Effector memory CD4-positive, alpha-beta T cell (primary cell): ENCODE measurements around the gene KCNJ1.

ENCODE experiments used
- DNase-seq, 3 donors: peaks; one replicate each; pipeline ENCODE4 v3.0.0-alpha.2; 2020
- H3K27ac ChIP-seq: 2 replicates; pipeline ENCODE4 v1.7.0; 2013; ENCODE audit warnings: mild to moderate bottlenecking, low read length, moderate library complexity; ENCODE audit not compliant: insufficient read depth, poor library complexity, severe bottlenecking
- H3K27me3 ChIP-seq: replicated peaks from 2 replicates; pipeline ENCODE4 v1.7.0; 2013; ENCODE audit warnings: mild to moderate bottlenecking, low read length; ENCODE audit not compliant: insufficient read depth, control insufficient read depth, poor library complexity, severe bottlenecking
- H3K36me3 ChIP-seq: 2 replicates; pipeline ENCODE4 v1.7.0; 2013; ENCODE audit warnings: mild to moderate bottlenecking, low read length, moderate library complexity; ENCODE audit not compliant: control insufficient read depth, insufficient read depth
- H3K4me1 ChIP-seq: 2 replicates; pipeline ENCODE4 v1.7.0; 2013; ENCODE audit warnings: low read length, mild to moderate bottlenecking; ENCODE audit not compliant: control insufficient read depth, insufficient read depth, poor library complexity, severe bottlenecking
- H3K4me3 ChIP-seq: 2 replicates; pipeline ENCODE4 v1.7.0; 2013; ENCODE audit warnings: low read length, low read depth, mild to moderate bottlenecking; ENCODE audit not compliant: insufficient read depth, poor library complexity, severe bottlenecking
- H3K9me3 ChIP-seq: 2 replicates; pipeline ENCODE4 v1.7.0; 2013; ENCODE audit warnings: mild to moderate bottlenecking, low read length, moderate library complexity; ENCODE audit not compliant: control insufficient read depth

The KCNJ1 gene

DNA sequence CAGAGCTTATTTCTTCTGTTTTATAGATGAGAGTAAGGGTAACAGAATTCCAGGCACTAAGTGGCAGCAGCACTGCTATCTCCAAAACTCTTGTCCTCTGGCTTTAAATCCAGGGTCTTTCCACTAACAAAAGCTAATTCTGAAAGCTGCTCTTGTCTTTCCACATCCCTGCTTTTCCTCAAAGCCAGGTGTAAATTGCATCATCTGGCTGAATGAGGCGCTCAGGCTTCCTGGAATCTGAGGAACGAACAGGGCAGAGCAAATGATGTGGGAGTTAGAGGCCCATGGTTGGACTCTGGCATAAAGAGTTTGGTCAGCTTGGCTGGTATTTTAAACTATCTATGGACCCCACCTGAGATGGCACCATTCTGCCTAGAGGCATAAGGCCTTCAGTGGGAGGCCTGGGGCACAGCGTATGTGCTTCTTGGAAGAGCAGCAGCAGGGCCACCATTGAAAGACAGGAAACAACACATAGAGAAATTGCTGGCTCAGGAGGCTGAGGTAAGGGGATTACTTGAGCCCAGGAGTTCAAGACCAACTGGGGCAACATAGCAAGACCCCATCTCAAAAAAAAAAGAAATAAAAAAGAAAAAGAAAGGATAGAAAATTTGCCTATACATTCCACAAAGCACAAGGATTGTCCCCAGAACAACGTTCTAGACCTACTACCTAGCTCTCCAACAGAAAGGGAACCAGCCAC, 25.9 kb upstream of the KCNJ1 start:
- Histone ChIP-seq H3K9me3 (no peaks in the 10 kb centered on the region), H3K36me3 (no peaks in the 10 kb centered on the region), H3K27ac (no peak overlapping the region), H3K4me3 (no peak overlapping the region), H3K4me1 (peaks cover 7% of the 10 kb centered on the region), H3K27me3 (peaks cover 17% of the 10 kb centered on the region)
- no peak for DNase-seq

DNA sequence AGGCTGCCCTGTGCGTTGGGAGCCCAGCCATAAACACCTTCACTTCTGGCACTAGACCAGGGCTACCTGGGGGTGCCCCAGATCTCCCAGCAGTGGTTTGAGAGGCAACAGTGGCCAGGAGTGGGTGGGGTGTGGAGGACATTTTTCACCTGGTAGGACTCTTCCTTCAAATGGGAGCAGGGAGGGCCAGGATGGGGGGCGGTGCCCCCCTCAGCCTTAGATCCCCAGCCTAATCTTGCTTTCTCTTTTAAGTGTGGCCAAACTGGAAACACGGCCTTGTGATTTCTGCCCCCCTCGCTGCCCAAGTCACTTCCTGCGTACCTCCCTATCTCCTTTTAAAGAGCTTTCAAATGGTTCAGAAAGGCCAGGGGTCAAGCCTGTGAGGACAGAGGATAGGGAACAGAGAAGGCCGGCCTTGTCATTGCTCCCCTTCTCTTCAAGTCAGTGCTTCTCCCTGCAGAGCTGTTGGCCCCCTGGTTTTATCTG, 24.9 kb upstream of the KCNJ1 start:
- no peaks in the 10 kb centered on the region for H3K9me3 ChIP-seq
- no peak for DNase-seq
- peaks cover 17% of the 10 kb centered on the region for H3K27me3 ChIP-seq
- H3K27ac ChIP-seq = no peak overlapping the region
- H3K36me3 ChIP-seq = no peaks in the 10 kb centered on the region
- H3K4me1 ChIP-seq = peaks cover 7% of the 10 kb centered on the region
- no peak overlapping the region for H3K4me3 ChIP-seq

DNA sequence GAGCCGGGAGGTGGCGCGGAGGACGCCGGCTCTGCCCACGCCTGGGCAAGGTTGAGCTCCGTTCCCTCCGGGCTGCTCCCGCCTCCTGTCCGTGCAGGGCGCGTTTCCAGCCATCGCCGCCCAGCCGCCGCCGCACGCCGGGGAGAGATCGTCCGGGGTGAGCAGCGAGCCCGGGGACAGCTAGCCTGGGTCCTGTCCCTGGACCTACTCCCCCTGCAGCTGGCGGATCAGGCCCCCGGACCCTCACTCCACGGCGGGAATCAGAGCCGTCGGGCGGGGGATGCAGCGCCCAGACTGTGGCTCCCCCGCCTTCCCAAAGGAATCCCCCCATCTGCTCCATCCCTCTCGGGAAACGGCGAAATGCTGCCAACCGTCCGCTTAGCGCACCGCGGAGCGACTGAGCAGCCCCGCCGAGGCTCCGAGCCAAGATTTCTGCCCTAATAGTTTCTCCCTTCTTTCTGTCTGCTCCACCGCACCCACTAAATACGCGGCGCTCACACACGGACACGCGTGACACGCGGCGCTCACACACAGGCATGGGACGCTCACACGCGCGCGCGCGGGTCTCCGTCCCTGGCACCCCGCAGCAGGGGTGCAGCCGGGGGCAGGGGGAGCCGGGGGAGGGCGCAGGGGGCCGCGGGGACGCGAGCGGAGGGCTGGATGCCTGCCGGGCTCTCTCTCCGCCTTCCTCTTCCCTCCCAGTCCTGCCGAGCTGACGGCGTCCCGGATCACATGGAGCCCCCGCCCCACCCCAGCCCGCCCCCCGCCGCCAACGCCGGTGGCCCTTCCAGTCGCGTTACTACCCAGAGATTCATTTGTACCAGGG, 23.7 kb upstream of the KCNJ1 start, which contains the start of gene KCNJ5:
KCNJ5 (plus strand) TSS at position 814 of the 826 bp plus-strand sequence. CDS start 19,918 bp downstream, outside the sequence.
- Histone ChIP-seq H3K9me3 (no peaks in the 10 kb centered on the region), H3K36me3 (no peaks in the 10 kb centered on the region), H3K4me3 (peak within 1 kb of the TSS; percentile 47), H3K27me3 (peaks cover 17% of the 10 kb centered on the region), H3K27ac (no peak within 1 kb of the TSS), H3K4me1 (peaks cover 7% of the 10 kb centered on the region)
- no peak for DNase-seq

DNA sequence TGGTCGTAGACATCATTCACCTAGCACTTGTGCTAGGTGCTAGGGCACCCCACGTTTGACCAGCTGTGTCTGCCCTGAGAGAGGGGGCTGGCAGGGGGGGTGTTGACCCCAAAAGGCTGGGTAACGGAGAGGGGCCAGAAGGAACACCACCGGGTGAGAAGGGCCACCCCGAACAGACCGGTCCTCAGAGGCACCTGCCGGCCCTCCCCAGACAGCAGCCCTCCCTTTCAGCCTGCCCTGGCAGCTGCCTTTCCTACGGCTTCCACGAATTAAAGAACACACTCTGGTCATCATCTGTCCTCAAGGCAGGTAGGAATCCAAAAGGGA, 23.1 kb upstream of the KCNJ1 start:
- Histone ChIP-seq H3K9me3 (no peaks in the 10 kb centered on the region), H3K4me1 (peaks cover 7% of the 10 kb centered on the region), H3K27me3 (peaks cover 17% of the 10 kb centered on the region), H3K4me3 (peak overlapping the region; percentile 47), H3K27ac (no peak overlapping the region), H3K36me3 (no peaks in the 10 kb centered on the region)
- DNase-seq = no peak

DNA sequence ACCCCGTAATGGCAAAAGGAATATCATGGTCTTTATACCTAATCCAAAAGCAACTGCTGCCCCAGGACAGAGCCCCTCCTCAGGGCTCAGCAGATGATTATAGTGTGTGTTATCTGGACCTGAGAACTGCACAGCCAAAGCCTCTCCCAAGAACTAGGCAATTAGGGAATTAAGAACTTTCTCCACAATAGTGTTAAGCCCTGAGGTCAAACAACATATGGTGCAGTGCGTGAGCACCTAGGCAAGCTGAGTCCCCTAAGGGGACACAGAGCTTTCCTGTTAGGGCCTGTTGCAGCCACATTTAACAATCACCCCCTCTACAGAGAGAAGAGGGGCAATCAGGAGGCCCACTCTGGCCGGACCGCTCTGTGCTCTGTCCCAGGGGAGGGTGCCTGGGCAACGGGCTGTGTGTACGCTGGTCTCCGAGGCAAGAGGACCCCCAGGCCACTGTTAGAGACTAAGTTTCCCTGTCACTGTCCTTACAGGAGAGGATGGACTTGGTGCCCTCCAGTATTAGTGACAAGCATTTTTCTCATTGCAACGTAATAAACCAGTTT, 22.6 kb upstream of the KCNJ1 start:
- DNase-seq = no peak
- peaks cover 17% of the 10 kb centered on the region for H3K27me3 ChIP-seq

DNA sequence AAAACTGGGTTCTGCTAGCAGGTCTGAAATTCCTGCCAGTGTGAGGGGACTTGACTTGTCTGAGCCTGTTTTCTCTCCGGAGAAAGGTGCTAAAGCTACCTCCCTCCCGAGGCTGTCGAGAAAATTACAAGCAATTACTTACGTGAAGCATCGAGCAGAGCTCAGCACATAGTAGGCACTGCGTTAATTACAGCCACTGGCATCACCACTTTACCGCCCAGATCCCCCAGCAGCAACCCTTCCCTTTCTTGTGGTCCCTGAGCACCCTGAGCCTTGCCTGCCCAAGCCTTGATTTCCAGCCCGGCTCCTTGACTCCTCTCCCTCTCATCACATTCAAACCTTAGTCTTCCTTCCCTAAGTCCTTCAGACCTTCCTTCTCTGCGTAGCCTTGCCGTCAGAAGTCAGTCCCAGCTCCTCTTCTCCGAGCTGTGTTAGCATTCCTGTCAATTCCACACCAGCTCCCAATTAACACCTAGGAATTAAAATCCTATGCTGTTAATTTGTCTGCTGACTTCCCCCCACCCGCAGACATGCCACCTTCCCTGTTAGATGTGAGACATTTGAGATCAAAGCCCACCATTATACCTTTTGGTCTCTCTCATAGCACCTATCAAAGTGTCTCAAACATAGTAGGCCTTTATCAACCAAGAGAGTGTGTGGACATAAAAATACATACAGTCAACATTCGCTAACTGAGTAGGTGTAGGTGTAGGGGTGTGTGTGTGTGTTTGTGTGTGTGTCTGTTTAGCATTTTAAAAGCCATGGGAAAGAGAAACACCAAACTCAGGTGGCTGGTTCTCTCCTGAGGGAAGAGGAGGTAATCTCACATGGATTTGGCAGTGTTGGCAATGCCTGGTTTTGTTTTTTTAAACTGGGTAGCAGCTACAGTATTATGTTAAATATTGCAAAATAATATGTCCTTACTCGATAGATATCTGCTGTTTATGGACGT, 21.2 kb upstream of the KCNJ1 start:
- H3K27ac ChIP-seq = no peak overlapping the region
- H3K9me3 ChIP-seq = no peaks in the 10 kb centered on the region
- no peak for DNase-seq
- H3K4me1 ChIP-seq = peaks cover 7% of the 10 kb centered on the region
- H3K36me3 ChIP-seq = no peaks in the 10 kb centered on the region
- peaks cover 17% of the 10 kb centered on the region for H3K27me3 ChIP-seq
- H3K4me3 ChIP-seq = no peak overlapping the region

More for the DNA sequence above, 22.6 kb upstream of the KCNJ1 start:
- Histone ChIP-seq H3K9me3 (no peaks in the 10 kb centered on the region), H3K4me3 (no peak overlapping the region), H3K27ac (no peak overlapping the region), H3K4me1 (peaks cover 7% of the 10 kb centered on the region), H3K36me3 (no peaks in the 10 kb centered on the region)

DNA sequence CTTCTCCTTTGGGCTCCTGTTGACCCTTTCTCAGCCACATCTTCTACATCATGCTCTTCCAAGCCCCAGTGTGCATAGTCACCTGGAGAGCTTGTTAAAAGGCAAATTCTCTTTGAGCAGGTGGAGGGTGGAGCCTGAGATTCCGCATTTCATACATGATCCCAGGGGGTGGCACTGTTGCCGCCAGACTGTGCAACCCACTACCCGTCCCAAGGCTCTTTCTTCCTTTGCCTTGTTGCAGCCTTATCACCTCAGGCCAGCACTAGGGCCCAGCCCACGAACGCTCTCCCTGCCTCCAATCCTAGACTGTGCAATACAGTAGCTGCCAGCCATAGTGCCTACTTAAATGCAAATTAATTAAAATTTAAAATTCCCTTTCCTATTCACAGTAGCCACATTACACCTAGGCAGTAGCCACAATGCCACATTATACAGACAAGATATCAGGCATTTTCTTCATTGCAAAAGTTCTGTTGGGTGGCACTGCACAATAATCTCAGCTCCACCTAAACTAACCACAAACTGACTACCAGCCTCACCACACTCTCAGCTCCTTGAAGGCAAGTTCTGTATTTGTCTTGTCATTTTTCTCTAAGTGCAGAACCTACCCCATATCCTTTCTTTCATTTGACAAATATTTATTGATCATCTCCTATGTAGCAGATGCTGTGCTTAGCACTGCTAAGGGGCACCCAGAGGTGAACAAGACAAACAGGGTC, 19.5 kb upstream of the KCNJ1 start:
- Histone ChIP-seq H3K27ac (no peak overlapping the region), H3K36me3 (no peaks in the 10 kb centered on the region), H3K27me3 (peaks cover 18% of the 10 kb centered on the region), H3K4me1 (peaks cover 7% of the 10 kb centered on the region), H3K9me3 (no peaks in the 10 kb centered on the region), H3K4me3 (no peak overlapping the region)
- DNase-seq = no peak

DNA sequence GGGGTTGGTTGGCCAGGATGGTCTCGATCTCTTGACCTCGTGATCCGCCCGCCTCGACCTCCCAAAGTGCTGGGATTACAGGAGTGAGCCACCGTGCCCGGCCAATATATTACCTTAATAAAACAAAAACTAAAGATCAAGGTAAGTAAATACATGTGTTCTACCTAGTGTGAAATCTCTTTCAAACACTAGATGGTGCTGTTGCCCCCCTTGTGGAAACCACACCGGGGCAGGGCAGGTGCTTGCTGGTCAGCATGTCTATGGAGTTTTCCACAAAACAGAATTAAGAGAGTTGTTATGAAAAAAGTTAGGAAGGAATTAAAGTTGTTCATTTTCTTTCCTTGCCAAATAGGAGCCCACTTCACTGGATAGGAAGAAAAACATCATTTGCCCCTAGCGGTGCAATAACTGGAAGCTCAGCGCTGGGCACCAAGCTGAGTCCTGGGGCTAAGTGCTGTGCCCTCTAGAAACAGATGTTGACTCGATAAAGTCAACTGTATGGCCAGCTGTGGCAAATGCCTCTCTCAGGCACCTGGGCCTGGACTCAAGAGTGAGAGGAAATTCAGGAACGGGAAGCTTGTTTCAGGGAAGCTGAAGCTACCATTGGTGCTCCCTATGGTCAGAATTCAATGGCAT, 17.7 kb upstream of the KCNJ1 start:
- no peak overlapping the region for H3K4me3 ChIP-seq
- H3K36me3 ChIP-seq = no peaks in the 10 kb centered on the region
- H3K27me3 ChIP-seq = peaks cover 6% of the 10 kb centered on the region
- no peaks in the 10 kb centered on the region for H3K4me1 ChIP-seq
- no peaks in the 10 kb centered on the region for H3K9me3 ChIP-seq
- no peak overlapping the region for H3K27ac ChIP-seq
- DNase-seq = peak in 2 of 3 donors; percentile 17 to 45

DNA sequence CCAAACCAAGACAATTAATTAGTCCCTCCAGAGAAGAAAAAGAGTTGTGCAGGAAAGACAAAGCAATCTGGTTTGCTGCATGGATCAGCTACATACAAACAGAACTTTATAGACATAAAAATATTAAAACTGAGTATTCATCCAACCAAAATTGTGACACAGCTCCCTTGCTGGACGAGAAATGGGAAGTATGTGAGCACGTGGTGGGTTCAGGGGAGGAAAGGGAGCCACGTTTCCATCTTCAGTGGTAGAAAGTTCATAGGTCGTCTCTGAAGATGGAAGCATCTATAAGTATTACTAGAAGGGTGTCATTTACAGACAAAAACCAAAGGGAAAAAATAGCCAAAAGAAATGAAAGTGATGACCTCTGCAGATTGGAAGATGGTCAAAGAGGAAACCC, 17.0 kb upstream of the KCNJ1 start:
- no peaks in the 10 kb centered on the region for H3K36me3 ChIP-seq
- H3K9me3 ChIP-seq = no peaks in the 10 kb centered on the region
- no peak overlapping the region for H3K27ac ChIP-seq
- H3K4me3 ChIP-seq = no peak overlapping the region
- DNase-seq = no peak
- H3K27me3 ChIP-seq = peaks cover 3% of the 10 kb centered on the region
- H3K4me1 ChIP-seq = no peaks in the 10 kb centered on the region
